ENCODE measurements around the gene TPP2.

TPP2 gene

DNA sequence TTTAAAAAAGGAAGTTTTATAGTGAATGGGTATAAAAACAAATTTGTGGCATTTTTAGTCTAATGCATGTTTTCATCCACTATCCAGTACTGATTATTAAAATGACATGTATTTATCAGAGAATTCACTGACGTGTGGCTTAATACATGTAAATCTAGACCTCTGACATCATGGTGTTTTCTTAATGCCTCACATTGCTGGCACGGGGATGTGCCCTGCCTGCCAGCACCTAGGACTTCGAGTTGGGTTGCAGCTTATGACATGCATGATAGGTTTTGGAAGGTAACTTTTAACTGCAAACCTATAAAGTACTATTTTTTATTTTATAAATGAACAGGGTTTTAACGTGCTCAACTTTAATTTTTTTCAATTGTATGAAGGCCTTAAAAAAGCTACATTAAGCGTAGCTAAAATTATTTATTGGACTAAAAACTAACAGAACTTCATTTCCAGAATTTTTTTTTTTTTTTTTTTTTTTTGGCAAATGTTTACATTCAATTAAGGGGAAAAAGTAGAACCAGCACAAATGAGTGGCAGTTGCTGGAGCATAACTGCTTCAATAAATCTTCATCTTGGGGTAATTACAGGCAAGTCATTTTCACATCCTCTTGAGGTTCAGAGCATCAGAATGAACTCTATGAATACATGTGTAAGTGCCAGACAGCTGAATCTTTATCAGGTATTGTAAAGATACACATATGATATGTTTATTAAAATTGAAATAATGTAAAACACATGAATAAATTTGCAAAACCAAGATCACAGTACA, 81.7 kb downstream of the TPP2 start:
- DNase-seq (ENCODE audit: low read depth in 2 of 2) = no peak
- H3K4me3 ChIP-seq (replicated peaks in 1 of 2; ENCODE audit: low read depth in 2 of 2, low read length in 2 of 2) = no peak overlapping the region
- TF ChIP-seq, protein P1, sequence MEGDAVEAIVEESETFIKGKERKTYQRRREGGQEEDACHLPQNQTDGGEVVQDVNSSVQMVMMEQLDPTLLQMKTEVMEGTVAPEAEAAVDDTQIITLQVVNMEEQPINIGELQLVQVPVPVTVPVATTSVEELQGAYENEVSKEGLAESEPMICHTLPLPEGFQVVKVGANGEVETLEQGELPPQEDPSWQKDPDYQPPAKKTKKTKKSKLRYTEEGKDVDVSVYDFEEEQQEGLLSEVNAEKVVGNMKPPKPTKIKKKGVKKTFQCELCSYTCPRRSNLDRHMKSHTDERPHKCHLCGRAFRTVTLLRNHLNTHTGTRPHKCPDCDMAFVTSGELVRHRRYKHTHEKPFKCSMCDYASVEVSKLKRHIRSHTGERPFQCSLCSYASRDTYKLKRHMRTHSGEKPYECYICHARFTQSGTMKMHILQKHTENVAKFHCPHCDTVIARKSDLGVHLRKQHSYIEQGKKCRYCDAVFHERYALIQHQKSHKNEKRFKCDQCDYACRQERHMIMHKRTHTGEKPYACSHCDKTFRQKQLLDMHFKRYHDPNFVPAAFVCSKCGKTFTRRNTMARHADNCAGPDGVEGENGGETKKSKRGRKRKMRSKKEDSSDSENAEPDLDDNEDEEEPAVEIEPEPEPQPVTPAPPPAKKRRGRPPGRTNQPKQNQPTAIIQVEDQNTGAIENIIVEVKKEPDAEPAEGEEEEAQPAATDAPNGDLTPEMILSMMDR (IDR thresholded peaks at IDR 0.05; ENCODE audit: low read depth, low read length) = no peak

DNA sequence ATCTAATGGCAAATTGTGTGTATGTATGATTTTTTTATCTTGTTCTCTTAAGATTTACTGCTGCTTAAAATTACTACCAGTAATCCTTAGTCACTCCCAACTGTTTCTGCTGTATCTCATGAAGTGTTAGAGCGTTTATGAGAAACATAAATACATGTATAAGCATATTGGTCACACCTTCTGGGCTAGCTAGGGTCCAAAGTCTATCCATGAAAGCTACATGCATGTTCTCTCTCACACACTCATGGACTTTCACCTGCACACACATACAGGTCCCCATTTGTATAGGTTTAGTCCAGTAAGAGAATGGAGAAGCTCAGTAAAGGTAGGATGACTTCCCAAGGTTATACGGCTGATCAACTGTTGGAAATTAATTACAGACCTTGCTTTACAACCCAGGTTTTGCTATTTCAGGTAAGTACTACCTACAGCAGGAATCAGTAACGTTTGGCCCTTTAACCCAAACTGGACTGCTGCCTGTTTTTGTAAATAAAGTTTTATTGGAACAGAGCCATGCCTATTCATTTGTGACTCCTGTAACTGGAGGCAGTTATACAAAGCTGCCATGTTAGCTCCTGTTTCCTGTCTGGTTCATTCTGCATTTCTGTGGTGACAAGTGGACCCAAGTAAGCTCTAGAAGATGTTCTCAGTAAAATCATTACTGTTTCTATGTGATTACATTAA, 82.8 kb downstream of the TPP2 start:
- TF ChIP-seq, protein P1 (IDR thresholded peaks at IDR 0.05; ENCODE audit: low read depth, low read length) = no peak
- H3K4me3 ChIP-seq (replicated peaks in 1 of 2; ENCODE audit: low read depth in 2 of 2, low read length in 2 of 2) = no peak overlapping the region

DNA sequence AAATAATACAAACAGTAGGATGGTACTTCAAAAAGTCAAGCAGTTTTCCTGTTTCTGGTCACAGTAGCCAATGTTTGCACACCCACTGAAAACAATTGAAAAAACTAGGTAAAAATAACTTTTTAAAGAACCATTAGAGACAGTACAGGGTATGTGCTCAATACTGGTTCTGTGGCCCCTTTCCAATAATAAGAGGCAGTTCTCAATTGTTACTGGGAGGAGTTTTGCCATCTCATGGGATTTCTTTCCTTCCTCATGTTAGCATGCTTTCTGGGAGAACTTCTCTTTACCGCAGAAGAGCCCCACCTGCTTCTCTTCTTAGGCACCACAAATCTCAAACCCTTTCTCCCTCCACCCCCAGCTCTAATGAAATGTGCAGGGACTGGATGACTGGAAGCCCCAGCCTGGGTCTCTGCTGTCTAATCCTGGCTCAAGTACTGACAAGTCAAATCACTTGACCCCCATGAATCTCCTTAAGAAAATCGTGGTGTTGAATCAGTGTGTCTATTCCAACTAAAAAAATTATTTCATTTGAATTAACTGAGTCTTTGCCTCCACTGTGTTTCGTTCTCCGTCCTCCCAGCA, 83.4 kb downstream of the TPP2 start:
- no peak overlapping the region for H3K4me3 ChIP-seq (replicated peaks in 1 of 2; ENCODE audit: low read depth in 2 of 2, low read length in 2 of 2)
- no peak for DNase-seq (ENCODE audit: low read depth in 2 of 2)
- TF ChIP-seq, protein P1 (IDR thresholded peaks at IDR 0.05; ENCODE audit: low read depth, low read length) = no peak

More for the DNA sequence above, 82.8 kb downstream of the TPP2 start:
- DNase-seq (ENCODE audit: low read depth in 2 of 2) = no peak

DNA sequence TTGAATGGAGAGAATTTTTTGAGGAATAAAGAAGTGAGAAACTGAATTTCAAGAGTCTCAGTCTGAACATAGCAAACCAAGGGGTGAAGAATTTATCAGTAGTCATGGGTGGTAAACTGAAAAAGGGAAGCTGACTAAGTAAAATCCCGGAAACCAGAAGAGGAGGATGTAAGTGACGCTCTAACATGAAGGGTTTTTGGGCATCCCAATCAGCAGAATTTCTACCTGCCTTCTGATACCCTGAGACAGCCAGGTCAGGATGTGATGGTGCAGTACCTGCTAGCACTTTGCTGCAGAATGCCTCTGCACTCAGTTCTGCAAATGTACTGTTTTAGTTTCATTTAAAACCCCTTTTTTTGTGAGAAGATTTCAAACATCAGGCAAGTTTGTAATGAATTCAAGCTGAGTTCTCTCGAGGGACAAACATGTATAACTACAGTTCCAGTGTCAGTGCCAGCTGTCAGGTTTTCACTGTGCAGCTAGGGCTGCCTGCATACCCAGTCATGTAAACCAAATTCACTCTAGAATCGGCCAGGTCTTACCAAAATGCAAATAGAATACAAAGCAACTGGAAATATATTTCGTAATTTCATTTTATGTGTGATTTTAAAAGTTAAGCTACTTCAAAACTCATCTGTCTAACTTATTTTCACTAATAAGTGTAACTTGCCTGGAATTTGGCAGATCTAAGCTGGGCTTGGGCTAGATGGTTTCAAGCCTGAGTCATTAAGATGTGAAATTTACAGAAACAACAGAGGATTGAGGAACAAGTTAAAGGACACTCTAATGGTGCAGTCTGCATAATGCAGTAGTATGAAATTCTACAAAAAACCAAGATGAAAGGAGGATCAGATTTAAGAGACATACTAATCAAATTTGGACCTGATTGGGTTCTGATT, 84.3 kb downstream of the TPP2 start:
- no peak overlapping the region for H3K4me3 ChIP-seq (replicated peaks in 1 of 2; ENCODE audit: low read depth in 2 of 2, low read length in 2 of 2)
- TF ChIP-seq, protein P1 (IDR thresholded peaks at IDR 0.05; ENCODE audit: low read depth, low read length) = no peak
- DNase-seq (ENCODE audit: low read depth in 2 of 2) = peak; percentile 11 to 43

DNA sequence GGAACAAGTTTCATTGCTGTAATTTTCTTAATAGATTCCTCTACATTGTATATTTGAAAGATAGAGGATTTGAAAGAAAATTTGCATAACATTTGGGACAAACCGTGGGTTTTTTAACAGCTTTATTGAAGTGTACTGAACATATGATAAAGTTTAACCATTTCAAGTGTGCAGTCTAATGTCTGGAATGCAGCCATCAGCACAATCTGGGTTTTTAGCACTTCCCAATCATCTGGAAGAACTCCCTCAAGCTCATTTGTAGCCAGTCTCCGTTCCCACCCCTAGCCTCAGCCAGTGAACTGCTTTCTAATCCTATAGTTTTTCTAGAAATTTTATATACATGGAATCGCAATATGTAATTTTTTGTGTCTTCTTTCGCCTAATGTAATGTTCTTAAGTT, 85.4 kb downstream of the TPP2 start:
- no peak for DNase-seq (ENCODE audit: low read depth in 2 of 2)
- H3K4me3 ChIP-seq (replicated peaks in 1 of 2; ENCODE audit: low read depth in 2 of 2, low read length in 2 of 2) = no peak overlapping the region
- TF ChIP-seq, protein P1 (IDR thresholded peaks at IDR 0.05; ENCODE audit: low read depth, low read length) = no peak

DNA sequence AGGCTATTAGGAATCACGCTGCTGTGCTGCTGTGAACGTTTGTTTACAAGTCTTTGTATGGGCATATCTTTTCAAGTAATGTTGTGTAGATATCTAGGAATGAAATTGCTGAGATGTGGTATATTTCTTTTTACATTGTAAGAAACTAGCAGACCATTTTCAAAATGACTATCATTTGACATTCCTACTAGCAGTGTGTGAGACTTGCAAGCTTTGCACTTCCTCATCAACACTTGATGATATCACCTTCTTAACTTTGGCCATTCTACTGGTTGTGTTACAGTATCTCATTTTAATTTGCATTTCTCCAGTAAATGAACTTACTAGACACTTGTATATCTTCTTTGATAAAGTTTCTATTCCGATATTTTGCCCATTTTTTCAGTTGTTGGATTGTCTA, 85.9 kb downstream of the TPP2 start:
- H3K4me3 ChIP-seq (replicated peaks in 1 of 2; ENCODE audit: low read depth in 2 of 2, low read length in 2 of 2) = no peak overlapping the region
- no peak for DNase-seq (ENCODE audit: low read depth in 2 of 2)
- TF ChIP-seq, protein P1 (IDR thresholded peaks at IDR 0.05; ENCODE audit: low read depth, low read length) = no peak

Measured in cardiac fibroblast (primary cell).